CD14-positive monocyte (primary cell): Measurements from ENCODE around the gene SLC12A7. TPM values are rescaled to one million over a fixed set of nuclear protein-coding genes. Genes with fewer than 3 reads are reported as not detected.

Experiments used
- DNase-seq, 3 donors: peaks; one replicate each; pipeline ENCODE4 v3.0.0-alpha.2; 2011 to 2022
- H2AFZ ChIP-seq: 2 replicates; pipeline ENCODE4 v1.6.0; 2012; ENCODE audit warnings: mild to moderate bottlenecking, low read depth, low read length, inconsistent platforms; ENCODE audit not compliant: insufficient read depth, poor library complexity, severe bottlenecking
- H3K27ac ChIP-seq, 2 donors: 1 replicate in 1 of 2; 2 replicates in 1 of 2; pipeline ENCODE4 v1.5.1; 2012 to 2013; ENCODE audit warnings: low read length in 2 of 2, control low read depth in 1 of 2, inconsistent platforms in 1 of 2, low read depth in 1 of 2, mild to moderate bottlenecking in 1 of 2
- H3K27me3 ChIP-seq, 2 donors: one replicate each; pipeline versions ENCODE4 v1.6.0 to v1.6.1; 2011 to 2013; ENCODE audit warnings: low read length in 2 of 2; ENCODE audit not compliant: control insufficient read depth in 2 of 2, insufficient read depth in 2 of 2
- H3K36me3 ChIP-seq, 2 donors: replicated peaks in 1 of 2; 1 replicate in 1 of 2; 2 replicates in 1 of 2; pipeline versions ENCODE4 v1.5.1 to v1.6.1; 2012 to 2013; ENCODE audit warnings: low read length in 2 of 2, control low read depth in 1 of 2, inconsistent platforms in 1 of 2, mild to moderate bottlenecking in 1 of 2; ENCODE audit not compliant: insufficient read depth in 2 of 2, control insufficient read depth in 1 of 2
- H3K4me1 ChIP-seq, 2 donors: 1 replicate in 1 of 2; 2 replicates in 1 of 2; pipeline versions ENCODE4 v1.5.1 to v1.6.1; 2012 to 2013; ENCODE audit warnings: low read length in 2 of 2, control low read depth in 1 of 2, inconsistent platforms in 1 of 2, mild to moderate bottlenecking in 1 of 2, moderate library complexity in 1 of 2; ENCODE audit not compliant: insufficient read depth in 2 of 2, control insufficient read depth in 1 of 2
- H3K4me2 ChIP-seq: replicated peaks from 2 replicates; pipeline ENCODE3; 2012; ENCODE audit warnings: low read length, moderate library complexity, mild to moderate bottlenecking; ENCODE audit not compliant: poor library complexity, severe bottlenecking; ENCODE audit errors: extremely low read depth
- H3K4me3 ChIP-seq, 3 experiments: fragments of 200-600 bp in 1 of 3; sonication (generic) in 1 of 3; replicated peaks in 1 of 3; 1 replicate in 2 of 3; 2 replicates in 1 of 3; pipeline ENCODE4 v1.5.1; 2011 to 2013; ENCODE audit warnings: low read length in 3 of 3, mild to moderate bottlenecking in 3 of 3, control low read depth in 2 of 3, low read depth in 2 of 3, inconsistent platforms in 1 of 3, moderate library complexity in 1 of 3
- H3K79me2 ChIP-seq: 2 replicates; pipeline ENCODE4 v1.6.0; 2012; ENCODE audit warnings: mild to moderate bottlenecking, control low read depth, inconsistent platforms, low read length, moderate library complexity; ENCODE audit not compliant: insufficient read depth
- H3K9ac ChIP-seq: 2 replicates; pipeline ENCODE4 v1.6.0; 2017; ENCODE audit warnings: low read length, mild to moderate bottlenecking; ENCODE audit not compliant: insufficient read depth, poor library complexity, severe bottlenecking
- H3K9me3 ChIP-seq, 2 donors: replicated peaks in 1 of 2; 1 replicate in 1 of 2; 2 replicates in 1 of 2; pipeline versions ENCODE4 v1.5.1 to v1.6.1; 2012 to 2013; ENCODE audit warnings: low read length in 2 of 2, control low read depth in 1 of 2; ENCODE audit not compliant: control insufficient read depth in 1 of 2, insufficient read depth in 1 of 2
- H4K20me1 ChIP-seq: 2 replicates; pipeline ENCODE4 v1.6.0; 2012; ENCODE audit warnings: mild to moderate bottlenecking, low read length, control low read depth, moderate library complexity; ENCODE audit not compliant: insufficient read depth
- H3K27ac Mint-ChIP-seq, 7 donors: one replicate each; pipeline ENCODE4 v1.8.0; 2020; ENCODE audit warnings: mild to moderate bottlenecking in 7 of 7, mixed read lengths in 7 of 7, moderate library complexity in 6 of 7, inconsistent platforms in 2 of 7
- H3K27me3 Mint-ChIP-seq, 3 donors: one replicate each; pipeline ENCODE4 v1.8.0; 2021 to 2022; ENCODE audit warnings: low read depth in 3 of 3, mild to moderate bottlenecking in 3 of 3, mixed read lengths in 3 of 3, moderate library complexity in 3 of 3, inconsistent platforms in 1 of 3
- H3K36me3 Mint-ChIP-seq, 2 donors: one replicate each; pipeline ENCODE4 v1.8.0; 2020; ENCODE audit warnings: mixed read lengths in 2 of 2, inconsistent platforms in 1 of 2, mild to moderate bottlenecking in 1 of 2
- H3K4me1 Mint-ChIP-seq: one replicate; pipeline ENCODE4 v1.8.0; 2020; ENCODE audit warnings: mild to moderate bottlenecking, mixed read lengths
- H3K4me3 Mint-ChIP-seq, 2 donors: one replicate each; pipeline ENCODE4 v1.8.0; 2020; ENCODE audit warnings: mild to moderate bottlenecking in 2 of 2, mixed read lengths in 2 of 2, moderate library complexity in 1 of 2
- H3K9me3 Mint-ChIP-seq, 7 donors: one replicate each; pipeline ENCODE4 v1.8.0; 2020 to 2022; ENCODE audit warnings: mixed read lengths in 7 of 7, mild to moderate bottlenecking in 6 of 7, moderate library complexity in 6 of 7, inconsistent platforms in 2 of 7
- WGBS: methylation state at CpG from one replicate; pipeline ENCODE4 v1.1.5; 2013; ENCODE audit warnings: missing lambda C conversion rate; ENCODE audit not compliant: insufficient coverage; 5-methylcytosine and 5-hydroxymethylcytosine counted together
- intact Hi-C, 2 donors: fragments of 100-400 bp; cut with micrococcal nuclease; formaldehyde crosslinking; loops; one replicate each; pipeline versions ENCODE4 v1.15.0 to v1.15.1; 2023
- polyA plus RNA-seq, 3 donors: library from polyadenylated mRNA; depleted of rRNA in 1 of 3; unstranded in 2 of 3; stranded (reverse) in 1 of 3; fragments of 300-500 nt in 2 of 3; fragments of >200 nt in 1 of 3; fragmentation: Illumina TruSeq in 2 of 3; gene quantifications; 1 replicate in 2 of 3; 2 replicates in 1 of 3; pipeline ENCODE4 v1.2.3, GENCODE V29; 2012 to 2021
- TF ChIP-seq, protein P1 (sequence below): fragments of 200-600 bp; IDR thresholded peaks from one replicate; pipeline ENCODE4 v1.8.0; 2022; ENCODE audit warnings: antibody characterized with exemption, mild to moderate bottlenecking

Gene SLC12A7
- polyA plus RNA-seq, 3 donors = 8.2 to 31.2 (median 12.5) TPM

- Histone ChIP-seq H3K79me2 (no peaks in the 10 kb centered on the region), H3K9me3 (no peaks in the 10 kb centered on the region), H3K4me1 (no peaks in the 10 kb centered on the region), H3K27ac (no peak overlapping the region), H3K27me3 (no peaks in the 10 kb centered on the region), H3K9ac (no peak overlapping the region), H3K4me3 (no peak overlapping the region), H3K4me2 (no peak overlapping the region), H4K20me1 (peaks cover 13% of the 10 kb centered on the region), H3K36me3 (peaks cover 30 to 47% of the 10 kb centered on the region in 2 donors), H2AFZ (no peak overlapping the region)
- no peak for DNase-seq
- H3K9me3 Mint-ChIP-seq = peaks cover 0 to 7% (median 2%) of the 10 kb centered on the region in 7 donors
- intact Hi-C loops = no loop called here
- peaks cover 0 to 3% (median 1%) of the 10 kb centered on the region in 3 donors for H3K27me3 Mint-ChIP-seq
- H3K4me3 Mint-ChIP-seq = no peak overlapping the region
- peaks cover 49% of the 10 kb centered on the region in 2 donors for H3K36me3 Mint-ChIP-seq
- TF ChIP-seq, protein P1, sequence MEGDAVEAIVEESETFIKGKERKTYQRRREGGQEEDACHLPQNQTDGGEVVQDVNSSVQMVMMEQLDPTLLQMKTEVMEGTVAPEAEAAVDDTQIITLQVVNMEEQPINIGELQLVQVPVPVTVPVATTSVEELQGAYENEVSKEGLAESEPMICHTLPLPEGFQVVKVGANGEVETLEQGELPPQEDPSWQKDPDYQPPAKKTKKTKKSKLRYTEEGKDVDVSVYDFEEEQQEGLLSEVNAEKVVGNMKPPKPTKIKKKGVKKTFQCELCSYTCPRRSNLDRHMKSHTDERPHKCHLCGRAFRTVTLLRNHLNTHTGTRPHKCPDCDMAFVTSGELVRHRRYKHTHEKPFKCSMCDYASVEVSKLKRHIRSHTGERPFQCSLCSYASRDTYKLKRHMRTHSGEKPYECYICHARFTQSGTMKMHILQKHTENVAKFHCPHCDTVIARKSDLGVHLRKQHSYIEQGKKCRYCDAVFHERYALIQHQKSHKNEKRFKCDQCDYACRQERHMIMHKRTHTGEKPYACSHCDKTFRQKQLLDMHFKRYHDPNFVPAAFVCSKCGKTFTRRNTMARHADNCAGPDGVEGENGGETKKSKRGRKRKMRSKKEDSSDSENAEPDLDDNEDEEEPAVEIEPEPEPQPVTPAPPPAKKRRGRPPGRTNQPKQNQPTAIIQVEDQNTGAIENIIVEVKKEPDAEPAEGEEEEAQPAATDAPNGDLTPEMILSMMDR = no peak
- no peak overlapping the region for H3K27ac Mint-ChIP-seq
- H3K4me1 Mint-ChIP-seq = no peaks in the 10 kb centered on the region
- 93% methylated on average over 29 of the region's 29 CpGs for WGBS
Measured at GRCh38 chr5:1052641-1053390, 59.0 kb downstream of the SLC12A7 start.

DNA sequence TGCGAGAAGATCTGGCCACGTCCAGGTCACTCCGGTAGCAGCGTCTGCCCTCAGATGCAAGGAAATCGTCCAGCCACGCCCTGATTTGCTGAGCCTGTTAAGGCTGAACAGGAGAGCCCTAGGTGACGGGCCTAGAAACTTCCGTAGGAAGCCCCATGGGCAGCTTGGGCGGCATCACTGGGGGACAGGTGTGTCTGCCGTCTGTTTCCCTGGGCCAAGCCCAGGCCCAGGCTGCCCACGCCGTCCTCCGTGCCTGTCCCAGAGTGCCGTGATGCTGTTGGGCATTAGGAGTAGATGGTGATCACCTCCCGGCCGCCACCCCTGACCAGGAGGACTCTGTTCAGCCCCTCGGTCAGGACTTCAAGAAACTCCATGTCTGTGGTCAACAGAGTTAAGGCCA lies 59.8 kb downstream of the SLC12A7 start:
- TF ChIP-seq, protein P1 = no peak
- peak overlapping the region; percentile 1 for H3K9ac ChIP-seq
- H3K79me2 ChIP-seq = no peaks in the 10 kb centered on the region
- intact Hi-C loops = no loop called here
- H2AFZ ChIP-seq = no peak overlapping the region
- H3K9me3 Mint-ChIP-seq = peaks cover under 1 to 15% (median 5%) of the 10 kb centered on the region in 7 donors
- no peak overlapping the region for H3K27ac Mint-ChIP-seq
- H3K4me3 ChIP-seq = no peak overlapping the region
- no peaks in the 10 kb centered on the region for H3K27me3 ChIP-seq
- WGBS = 91% methylated on average over 17 of the region's 17 CpGs
- DNase-seq = no peak
- H3K36me3 Mint-ChIP-seq = peaks cover 42 to 45% of the 10 kb centered on the region in 2 donors
- H3K4me2 ChIP-seq = no peak overlapping the region
- H3K36me3 ChIP-seq = peaks cover 25 to 42% of the 10 kb centered on the region in 2 donors
- H3K4me3 Mint-ChIP-seq = no peak overlapping the region
- no peaks in the 10 kb centered on the region for H3K4me1 ChIP-seq
- peaks cover 0 to 3% (median 1%) of the 10 kb centered on the region in 3 donors for H3K27me3 Mint-ChIP-seq
- peaks cover 0 to 4% of the 10 kb centered on the region in 2 donors for H3K9me3 ChIP-seq
- peaks cover 13% of the 10 kb centered on the region for H4K20me1 ChIP-seq
- H3K4me1 Mint-ChIP-seq = no peaks in the 10 kb centered on the region
- no peak overlapping the region for H3K27ac ChIP-seq
